H1 (cell line): Measurements from ENCODE around the gene HBS1L.

Source experiments
- HDAC6 ChIP-seq: IDR thresholded peaks from one replicate; pipeline ENCODE4 v1.7.1; 2012; ENCODE audit warnings: low read depth, mild to moderate bottlenecking, inconsistent platforms, low read length, moderate library complexity
- NRF1 ChIP-seq: IDR thresholded peaks from 2 replicates; pipeline ENCODE4 v1.6.1; 2011; ENCODE audit warnings: mild to moderate bottlenecking, low read depth, low read length, improper control_type of control experiment
- RBBP5 ChIP-seq: IDR thresholded peaks from 2 replicates; pipeline ENCODE4 v1.7.1; 2012; ENCODE audit warnings: low read depth, mild to moderate bottlenecking, inconsistent platforms, low read length, moderate library complexity, borderline replicate concordance
- TF ChIP-seq, protein P1 (sequence below), 3 experiments: IDR thresholded peaks; 1 replicate in 2 of 3; 2 replicates in 1 of 3; pipeline versions ENCODE4 v1.5.1 to v1.6.1; 2011; ENCODE audit warnings: low read length in 3 of 3, mild to moderate bottlenecking in 3 of 3, inconsistent platforms in 2 of 3, low read depth in 1 of 3, moderate library complexity in 1 of 3; ENCODE audit not compliant: insufficient read depth in 1 of 3; ENCODE audit errors: control extremely low read depth in 1 of 3

DNA sequence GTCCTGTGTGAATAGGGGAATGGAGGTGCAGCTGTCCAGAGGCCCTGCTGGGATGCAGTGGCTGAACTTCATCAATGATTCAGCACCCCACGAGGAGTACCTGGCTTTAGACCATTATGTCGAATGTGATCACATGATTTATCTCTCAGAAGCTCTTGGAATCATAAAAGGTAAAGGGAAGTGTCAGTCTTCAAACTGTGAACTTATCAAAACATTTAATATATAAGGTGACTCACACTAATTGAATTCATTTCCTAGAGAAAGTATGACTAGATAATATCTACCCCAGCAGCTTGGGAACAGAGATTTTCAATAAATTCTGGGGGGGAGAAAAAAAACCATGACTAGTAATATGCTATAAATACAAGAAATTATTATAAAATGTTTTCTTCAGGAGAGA is 134.2 kb downstream of the HBS1L start:
- TF ChIP-seq, protein P1, sequence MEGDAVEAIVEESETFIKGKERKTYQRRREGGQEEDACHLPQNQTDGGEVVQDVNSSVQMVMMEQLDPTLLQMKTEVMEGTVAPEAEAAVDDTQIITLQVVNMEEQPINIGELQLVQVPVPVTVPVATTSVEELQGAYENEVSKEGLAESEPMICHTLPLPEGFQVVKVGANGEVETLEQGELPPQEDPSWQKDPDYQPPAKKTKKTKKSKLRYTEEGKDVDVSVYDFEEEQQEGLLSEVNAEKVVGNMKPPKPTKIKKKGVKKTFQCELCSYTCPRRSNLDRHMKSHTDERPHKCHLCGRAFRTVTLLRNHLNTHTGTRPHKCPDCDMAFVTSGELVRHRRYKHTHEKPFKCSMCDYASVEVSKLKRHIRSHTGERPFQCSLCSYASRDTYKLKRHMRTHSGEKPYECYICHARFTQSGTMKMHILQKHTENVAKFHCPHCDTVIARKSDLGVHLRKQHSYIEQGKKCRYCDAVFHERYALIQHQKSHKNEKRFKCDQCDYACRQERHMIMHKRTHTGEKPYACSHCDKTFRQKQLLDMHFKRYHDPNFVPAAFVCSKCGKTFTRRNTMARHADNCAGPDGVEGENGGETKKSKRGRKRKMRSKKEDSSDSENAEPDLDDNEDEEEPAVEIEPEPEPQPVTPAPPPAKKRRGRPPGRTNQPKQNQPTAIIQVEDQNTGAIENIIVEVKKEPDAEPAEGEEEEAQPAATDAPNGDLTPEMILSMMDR (IDR thresholded peaks at IDR 0.05; ENCODE audit: control extremely low read depth in 1 of 3, insufficient read depth in 1 of 3, low read depth in 1 of 3, low read length in 3 of 3), result no peak
- TF ChIP-seq RBBP5 (no peak), HDAC6 (no peak), NRF1 (no peak)
